ENCODE data around the gene MED26. TPM values are rescaled to one million over a fixed set of nuclear protein-coding genes. Genes with fewer than 3 reads are reported as not detected.

MED26 gene
- total RNA-seq, 4 donors from 2014 or later, result 12.0 to 16.6 (median 14.5) TPM

GRCh38 chr19:16611121-16611520 lies 16.9 kb downstream of the MED26 start:
- intact Hi-C loops (cut with DNase I; ENCODE audit: low total_unique reads), result no loop called here
- WGBS, 2 donors, result 92 to 93% methylated on average over 6 of the region's 6 CpGs
- no peak overlapping the region for H3K4me3 ChIP-seq (ENCODE audit: low read depth, poor library complexity, severe bottlenecking)
- TF ChIP-seq POLR2A (IDR thresholded peaks at IDR 0.05) (no peak), CTCF (IDR thresholded peaks at IDR 0.05) (no peak)
- no peak for DNase-seq (ENCODE audit: low spot score in 2 of 2)

DNA sequence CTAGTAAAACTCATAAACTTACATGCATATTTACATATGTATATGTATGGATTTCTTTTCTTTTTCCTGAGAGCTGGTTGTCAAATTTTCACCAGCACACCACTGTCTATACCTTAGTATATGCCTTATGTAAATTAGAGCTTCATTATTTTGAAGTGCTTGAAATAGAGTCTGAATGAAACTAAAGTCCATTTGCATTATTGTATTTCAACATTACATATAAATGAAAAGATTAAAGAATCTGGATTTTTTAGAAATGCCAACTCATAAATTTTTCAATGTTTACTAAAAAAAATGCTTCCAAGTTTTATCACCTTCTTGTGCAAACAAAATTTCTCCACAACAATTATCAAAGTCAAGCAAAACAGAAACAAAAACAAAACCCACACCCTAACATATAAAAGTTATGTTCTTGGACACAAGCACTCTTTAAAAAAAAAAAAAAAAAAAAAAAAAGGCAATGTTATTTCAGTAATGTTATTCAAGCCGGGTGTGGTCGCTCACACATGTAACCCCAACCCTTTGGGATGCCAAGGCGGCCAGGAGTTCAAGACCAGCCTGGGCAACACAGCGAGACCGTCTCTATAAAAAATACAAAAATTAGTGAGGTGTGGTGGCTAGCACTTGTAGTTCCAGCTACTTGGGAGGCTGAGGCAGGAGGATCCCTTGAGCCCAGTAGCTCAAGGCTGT lies 18.3 kb downstream of the MED26 start:
- 78 to 88% methylated on average over 5 of the region's 5 CpGs for WGBS, 2 donors
- TF ChIP-seq CTCF (IDR thresholded peaks at IDR 0.05), result no peak
- TF ChIP-seq POLR2A (IDR thresholded peaks at IDR 0.05), result no peak
- intact Hi-C loops (cut with DNase I; ENCODE audit: low total_unique reads), result no loop called here
- H3K4me3 ChIP-seq (ENCODE audit: low read depth, poor library complexity, severe bottlenecking), result no peak overlapping the region
- no peak for DNase-seq (ENCODE audit: low spot score in 2 of 2)

DNA sequence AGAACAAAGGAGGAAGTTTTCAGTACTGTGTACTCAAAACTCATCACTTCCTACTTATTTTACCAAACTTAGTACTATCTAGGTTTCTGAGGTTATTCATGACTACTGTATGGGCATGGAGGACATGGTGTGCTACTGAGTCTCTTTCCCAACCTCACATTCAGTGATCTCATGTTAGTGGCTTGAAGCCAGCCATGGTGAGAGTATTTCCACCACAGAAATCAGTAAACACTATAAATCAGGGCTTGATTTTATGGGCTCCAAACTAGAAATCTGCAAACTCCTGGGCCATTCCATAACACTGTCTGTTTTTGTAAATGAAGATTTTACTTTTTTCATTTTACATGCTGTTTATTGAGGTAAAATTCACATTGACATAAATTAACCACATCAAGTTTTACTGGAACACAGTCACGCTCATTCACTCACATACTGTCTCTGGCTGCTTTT lies 19.7 kb downstream of the MED26 start:
- WGBS, 2 donors, result 61 to 74% methylated on average over 1 of the region's 1 CpG
- peak in 1 of 2 donors; percentile 82 for DNase-seq (ENCODE audit: low spot score in 2 of 2)
- intact Hi-C loops (cut with DNase I; ENCODE audit: low total_unique reads), result no loop called here
- no peak overlapping the region for H3K4me3 ChIP-seq (ENCODE audit: low read depth, poor library complexity, severe bottlenecking)
- TF ChIP-seq CTCF (IDR thresholded peaks at IDR 0.05) (no peak), POLR2A (IDR thresholded peaks at IDR 0.05) (no peak)

DNA sequence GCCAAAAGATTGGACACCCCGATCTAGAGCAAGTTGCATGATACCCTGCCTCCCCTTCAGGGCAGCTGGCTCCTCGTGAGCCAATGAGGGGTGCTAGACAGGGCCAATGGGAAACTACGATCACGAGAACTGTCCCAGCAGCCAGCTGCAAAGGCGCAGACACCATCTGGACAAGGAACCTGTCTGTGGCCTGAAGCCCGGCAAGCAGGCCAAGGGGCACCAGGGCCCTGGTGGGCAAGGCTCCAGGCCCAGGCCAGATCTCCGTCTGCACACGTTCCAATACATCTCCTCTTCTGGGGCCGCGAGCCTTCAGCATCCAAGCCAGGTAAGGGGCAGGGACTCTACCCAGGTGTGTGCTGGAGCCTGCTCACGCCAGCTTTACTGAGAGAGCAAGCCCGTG lies 20.2 kb downstream of the MED26 start:
- no peak overlapping the region for H3K4me3 ChIP-seq (ENCODE audit: low read depth, poor library complexity, severe bottlenecking)
- WGBS, 2 donors, result 77 to 84% methylated on average over 12 of the region's 12 CpGs
- intact Hi-C loops (cut with DNase I; ENCODE audit: low total_unique reads), result no loop called here
- no peak for DNase-seq (ENCODE audit: low spot score in 2 of 2)
- TF ChIP-seq CTCF (IDR thresholded peaks at IDR 0.05) (no peak), POLR2A (IDR thresholded peaks at IDR 0.05) (no peak)

- whole genome bisulfite sequencing, 2 donors, result 80 to 83% methylated on average over 8 of the region's 8 CpGs
- no peak for DNase-seq (ENCODE audit: low spot score in 2 of 2)
- no peak for TF ChIP-seq POLR2A (IDR thresholded peaks at IDR 0.05)
- no peak for TF ChIP-seq CTCF (IDR thresholded peaks at IDR 0.05)
- intact Hi-C loops (cut with DNase I; ENCODE audit: low total_unique reads), result no loop called here
- H3K4me3 ChIP-seq (ENCODE audit: low read depth, poor library complexity, severe bottlenecking), result no peak overlapping the region
Observed at GRCh38 chr19:16605553-16605994, 22.4 kb downstream of the MED26 start.

DNA sequence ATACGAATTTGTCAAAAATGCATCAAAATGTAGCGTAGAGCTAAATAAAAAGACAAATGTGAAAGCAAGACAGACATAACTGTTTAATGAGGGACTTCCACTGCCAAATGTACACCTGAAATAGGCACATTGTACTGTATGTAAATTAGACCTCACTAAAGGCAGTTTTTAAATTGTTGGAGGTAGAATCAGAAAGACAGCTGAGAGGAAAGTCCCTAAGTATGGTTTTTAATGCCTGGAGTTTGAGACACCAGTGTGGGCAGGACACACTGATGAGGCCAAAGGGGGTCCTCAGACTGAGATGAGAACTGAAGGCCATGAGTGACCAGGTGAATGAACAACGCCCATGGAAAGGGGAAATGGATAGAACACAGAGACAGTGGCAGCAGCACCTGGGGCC lies 22.9 kb downstream of the MED26 start:
- no peak overlapping the region for H3K4me3 ChIP-seq (ENCODE audit: low read depth, poor library complexity, severe bottlenecking)
- DNase-seq (ENCODE audit: low spot score in 2 of 2), result no peak
- TF ChIP-seq POLR2A (IDR thresholded peaks at IDR 0.05) (no peak), CTCF (IDR thresholded peaks at IDR 0.05) (no peak)
- intact Hi-C loops (cut with DNase I; ENCODE audit: low total_unique reads), result no loop called here
- 92 to 96% methylated on average over 3 of the region's 3 CpGs for WGBS, 2 donors

All from lower leg skin (tissue), 4 donors.